GM18508 (cell line): ENCODE results near the gene MTERF2.
"Not testable (repeated sequence)": the region's sequence is repeated elsewhere in the genome, so short reads cannot be mapped to it uniquely, and the experiment has no call there.

Experiments used
- ATAC-seq: cut with Tn5 transposase; IDR thresholded peaks from one replicate; pipeline ENCODE4 v1.9.1; 2021; ENCODE audit warnings: moderate number of reproducible peaks; ENCODE audit not compliant: insufficient read depth, unreplicated experiment

The MTERF2 gene, protein sequence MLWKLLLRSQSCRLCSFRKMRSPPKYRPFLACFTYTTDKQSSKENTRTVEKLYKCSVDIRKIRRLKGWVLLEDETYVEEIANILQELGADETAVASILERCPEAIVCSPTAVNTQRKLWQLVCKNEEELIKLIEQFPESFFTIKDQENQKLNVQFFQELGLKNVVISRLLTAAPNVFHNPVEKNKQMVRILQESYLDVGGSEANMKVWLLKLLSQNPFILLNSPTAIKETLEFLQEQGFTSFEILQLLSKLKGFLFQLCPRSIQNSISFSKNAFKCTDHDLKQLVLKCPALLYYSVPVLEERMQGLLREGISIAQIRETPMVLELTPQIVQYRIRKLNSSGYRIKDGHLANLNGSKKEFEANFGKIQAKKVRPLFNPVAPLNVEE

DNA sequence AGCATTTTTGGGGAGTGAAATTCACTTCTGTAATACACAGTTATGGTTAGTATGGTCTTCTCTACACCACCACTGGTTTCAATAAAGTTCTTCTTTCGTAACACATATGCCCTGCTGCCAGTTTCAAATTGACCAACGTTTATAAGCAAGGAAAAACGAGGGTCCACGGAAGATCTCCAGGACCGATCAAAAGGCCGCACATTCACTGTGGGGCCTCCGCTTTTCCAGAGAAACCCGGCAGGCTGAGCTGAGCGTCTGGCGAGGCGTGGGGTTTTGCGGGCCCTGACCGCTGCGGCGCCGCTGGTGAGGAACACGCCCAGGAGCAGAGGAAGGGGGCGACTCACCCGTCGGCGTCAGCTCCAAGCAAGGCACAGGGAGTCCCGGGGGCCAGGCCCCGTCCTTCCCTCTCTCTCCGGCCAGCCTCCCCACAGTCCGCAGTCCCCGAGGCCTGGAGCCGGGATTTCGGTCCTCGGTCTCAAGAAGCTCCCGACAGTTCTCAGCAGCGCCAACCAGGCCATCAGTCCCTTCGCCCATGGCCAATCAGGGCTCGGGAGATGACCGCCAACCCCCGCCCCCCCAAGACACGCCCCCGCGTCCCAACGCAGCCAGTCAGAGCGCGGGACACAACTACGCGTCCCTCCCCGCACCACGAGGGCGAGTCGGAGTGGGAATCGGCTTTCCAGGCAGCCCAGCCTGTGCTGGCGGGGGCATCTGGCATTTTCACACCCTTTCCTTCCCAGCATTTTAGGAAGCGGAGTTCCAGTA is at the start of gene MTERF2:
TSS of gene MTERF2 (minus strand) at position 522 of the 765 bp plus-strand sequence. CDS start 8,432 bp downstream, outside the sequence.
- peak; percentile 61 for ATAC-seq

GRCh38 chr12:107035733-107036132 is 48.8 kb upstream of the MTERF2 start:
- no peak for ATAC-seq

DNA sequence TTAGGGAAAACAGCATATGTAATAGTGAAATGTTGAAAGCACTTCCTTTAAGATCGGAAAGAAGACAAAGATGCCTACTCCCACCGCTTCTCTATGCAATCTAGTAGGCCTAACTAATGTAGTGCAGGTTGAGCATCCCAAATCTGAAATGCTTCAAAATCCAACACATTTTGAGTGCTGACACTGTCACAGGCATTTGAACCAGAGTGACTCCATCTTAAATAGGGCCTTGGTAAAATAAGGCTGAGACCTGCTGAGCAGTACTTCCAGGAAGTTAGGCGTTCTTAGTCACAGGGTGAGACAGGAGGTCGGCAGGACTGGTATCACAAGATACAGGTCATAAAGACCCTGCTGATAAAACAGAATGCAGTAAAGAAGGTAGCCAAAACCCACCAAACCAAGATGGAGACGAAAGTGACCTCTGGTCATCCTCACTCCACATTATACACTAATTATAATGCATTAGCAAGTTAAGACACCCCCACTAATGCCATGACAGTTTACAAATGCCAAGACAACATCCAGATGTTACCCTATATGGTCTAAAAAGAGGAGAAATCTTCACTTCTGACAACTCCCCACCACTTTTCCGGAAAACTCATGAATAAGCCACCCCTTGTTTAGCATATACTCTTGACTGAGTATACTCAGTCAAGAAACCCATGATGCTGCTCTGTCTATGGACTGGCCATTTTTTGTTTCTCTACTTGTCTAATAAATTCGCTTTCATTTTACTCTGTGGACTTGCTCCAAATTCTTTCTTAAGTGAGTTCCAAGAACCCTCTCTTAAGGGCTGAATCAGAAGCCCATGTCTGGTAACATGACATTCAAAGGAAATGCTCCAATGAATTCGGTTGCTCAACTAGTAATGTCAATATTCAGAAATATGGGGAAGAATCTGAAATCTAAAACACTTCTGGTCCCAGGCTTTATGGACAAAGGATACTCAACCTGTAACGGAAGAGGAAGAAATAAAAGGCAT is 47.1 kb upstream of the MTERF2 start:
- no peak for ATAC-seq

GRCh38 chr12:107032266-107032665 is 45.3 kb upstream of the MTERF2 start:
- ATAC-seq = no peak

DNA sequence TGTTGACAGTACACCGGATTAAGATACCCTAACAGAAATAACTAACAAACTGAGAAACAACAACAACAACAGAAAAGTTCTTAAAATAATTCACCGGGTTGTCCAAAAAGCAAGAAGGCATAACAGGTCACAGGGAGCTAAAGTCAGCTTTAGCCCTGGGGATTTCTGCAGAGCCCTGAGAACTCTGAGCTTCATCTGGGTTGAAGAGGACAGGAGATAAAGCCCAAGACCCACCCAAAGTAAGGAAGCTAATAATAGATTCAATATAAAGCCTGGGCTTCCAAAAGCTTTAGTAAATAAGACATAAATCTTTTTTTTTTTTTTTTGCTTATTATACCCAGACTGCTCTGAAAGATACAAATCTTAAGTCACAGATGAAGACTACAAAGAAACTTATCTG is 44.1 kb upstream of the MTERF2 start:
- no peak for ATAC-seq

DNA sequence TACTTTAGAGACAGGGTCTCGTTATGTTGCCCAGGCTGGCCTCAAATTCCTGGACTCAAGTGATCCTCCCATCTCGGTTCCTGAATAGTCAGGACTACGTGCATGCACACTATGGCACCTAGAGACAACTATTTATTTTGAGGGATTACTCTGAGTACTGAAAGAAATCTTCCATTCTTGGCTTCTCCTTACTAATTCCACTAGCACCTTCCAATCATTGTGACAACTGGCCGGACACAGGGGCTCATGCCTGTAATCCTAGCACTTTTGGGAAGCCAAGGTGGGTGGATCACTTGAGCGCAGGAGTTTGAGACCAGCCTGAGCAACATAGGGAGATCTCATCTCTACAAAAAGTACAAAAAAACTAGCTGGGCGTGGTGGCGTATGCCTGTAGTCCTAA is 42.1 kb upstream of the MTERF2 start:
- ATAC-seq = no peak

DNA sequence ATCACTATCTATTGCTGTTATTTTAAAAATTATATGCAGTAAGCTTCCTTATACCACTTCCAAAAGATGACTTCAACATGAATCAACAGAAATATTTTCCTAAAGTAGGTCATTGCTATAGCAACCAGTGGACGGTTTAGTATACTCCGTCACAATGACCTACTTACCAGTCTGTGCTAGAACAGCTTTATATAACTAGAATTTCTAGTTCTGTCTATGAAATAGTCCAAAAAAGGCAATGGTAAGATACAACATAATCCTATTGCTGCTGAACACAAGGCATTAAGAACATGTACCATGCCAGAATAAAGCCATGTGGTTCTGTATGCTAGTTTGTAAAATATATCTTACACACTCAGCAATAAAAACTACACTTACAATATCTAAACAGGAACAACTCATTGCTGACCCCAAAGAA is 40.7 kb upstream of the MTERF2 start:
- ATAC-seq = no peak

DNA sequence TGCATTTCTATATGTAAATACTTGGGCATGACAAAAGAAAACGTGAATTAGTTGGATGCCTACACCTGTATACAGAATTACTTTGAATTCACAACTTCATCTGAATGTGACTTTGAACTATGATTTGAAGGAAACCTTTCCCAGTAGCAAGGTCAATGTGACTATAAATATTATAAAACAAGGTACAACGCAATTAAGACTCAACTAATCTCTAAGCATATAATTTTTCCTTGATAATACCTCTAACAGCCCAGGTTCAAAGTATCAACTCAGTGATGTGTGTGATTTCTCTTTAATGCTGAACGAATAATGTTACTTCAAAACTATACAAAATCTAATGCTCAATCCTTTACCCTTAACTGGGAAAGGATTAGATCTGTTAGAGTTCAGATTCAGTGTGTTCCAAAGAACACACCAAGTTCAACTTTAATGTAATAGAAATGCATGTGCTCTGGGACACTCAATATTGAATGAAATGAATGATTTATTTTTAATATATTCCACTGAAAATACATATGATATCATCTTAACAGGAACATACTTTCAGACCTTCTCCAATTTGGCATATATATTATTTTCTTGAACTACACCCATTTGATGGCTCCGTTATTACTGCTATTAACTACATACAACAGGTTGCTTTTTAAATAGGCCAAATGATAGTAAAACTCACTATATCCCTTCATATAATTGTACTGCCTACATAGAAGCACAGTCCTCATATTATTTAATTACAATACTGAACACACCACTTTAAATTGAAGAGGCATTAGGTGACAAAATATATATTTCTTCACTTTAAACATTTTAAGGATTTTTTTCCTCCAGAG is 40.1 kb upstream of the MTERF2 start:
- no peak for ATAC-seq

DNA sequence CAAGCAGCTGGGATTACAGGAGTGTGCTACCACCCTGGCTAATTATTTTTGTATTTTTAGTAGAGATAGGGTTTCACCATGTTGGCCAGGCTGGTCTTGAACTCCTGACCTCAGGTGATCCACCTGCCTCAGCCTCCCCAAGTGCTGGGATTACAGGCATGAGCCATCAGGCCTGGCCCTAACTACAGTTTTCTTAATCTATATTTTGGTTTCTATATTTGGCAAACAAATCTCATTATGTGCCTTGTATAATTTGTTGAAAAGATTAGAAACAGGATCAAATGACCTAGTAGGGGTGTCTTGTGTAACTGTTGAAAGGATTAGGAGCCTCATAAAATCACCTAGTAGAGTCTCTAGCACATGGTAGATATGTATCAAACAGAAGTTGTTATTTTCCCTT is 39.4 kb upstream of the MTERF2 start:
- not testable (repeated sequence) for ATAC-seq

GRCh38 chr12:107025671-107026070 is 38.7 kb upstream of the MTERF2 start:
- no peak for ATAC-seq

DNA sequence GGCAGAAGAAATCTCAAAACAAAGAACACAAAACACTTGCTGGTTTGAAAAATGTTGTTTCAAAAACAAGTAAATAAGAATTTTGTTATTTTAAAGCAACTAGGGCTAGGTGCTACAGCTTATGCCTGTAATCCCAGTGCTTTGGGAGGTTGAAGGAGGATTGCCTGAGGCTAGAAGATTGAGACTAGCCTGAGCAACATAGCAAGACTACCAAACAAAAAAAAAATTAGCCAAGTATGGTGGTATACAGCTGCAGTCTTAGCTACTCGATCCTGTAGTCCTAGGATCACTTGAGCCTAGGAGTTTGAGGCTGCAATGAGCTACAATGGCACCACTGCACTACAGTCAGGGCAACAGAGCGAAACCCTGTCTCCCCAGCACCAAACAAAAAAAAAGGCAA is 32.6 kb upstream of the MTERF2 start:
- ATAC-seq = no peak

GRCh38 chr12:107017042-107017441 is 30.1 kb upstream of the MTERF2 start:
- ATAC-seq = no peak

GRCh38 chr12:107014055-107014454 is 27.1 kb upstream of the MTERF2 start:
- ATAC-seq = no peak

DNA sequence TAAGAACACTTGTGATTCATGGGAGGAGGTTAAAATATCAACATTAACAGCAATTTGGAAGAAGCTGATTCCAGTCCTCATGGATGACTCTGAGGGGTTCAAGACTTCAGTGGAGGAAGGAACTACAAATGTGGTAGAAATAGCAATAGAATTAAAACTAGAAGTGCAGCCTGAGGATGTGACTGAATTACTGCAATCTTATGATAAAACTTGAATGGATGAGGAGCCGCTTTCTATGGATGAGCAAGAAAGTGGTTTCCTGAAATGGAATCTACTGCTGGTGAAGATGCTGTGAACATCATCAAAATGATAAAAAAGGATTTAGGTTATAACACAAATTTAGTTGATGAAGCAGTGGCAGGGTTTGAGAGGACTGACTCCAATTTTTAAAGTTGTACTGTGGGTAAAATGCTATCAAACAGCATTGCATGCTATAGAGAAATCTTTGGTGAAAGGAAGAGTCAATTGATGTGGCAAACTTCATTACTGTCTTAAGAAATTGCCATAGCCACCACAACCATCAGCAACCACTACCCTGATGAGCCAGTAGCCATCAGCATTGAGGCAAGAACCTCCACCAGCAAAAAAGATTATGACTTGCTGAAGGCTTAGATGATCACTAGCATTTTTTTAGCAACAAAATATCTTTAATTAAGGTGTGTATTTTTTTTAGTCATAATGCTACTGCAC is 25.9 kb upstream of the MTERF2 start:
- ATAC-seq = no peak

DNA sequence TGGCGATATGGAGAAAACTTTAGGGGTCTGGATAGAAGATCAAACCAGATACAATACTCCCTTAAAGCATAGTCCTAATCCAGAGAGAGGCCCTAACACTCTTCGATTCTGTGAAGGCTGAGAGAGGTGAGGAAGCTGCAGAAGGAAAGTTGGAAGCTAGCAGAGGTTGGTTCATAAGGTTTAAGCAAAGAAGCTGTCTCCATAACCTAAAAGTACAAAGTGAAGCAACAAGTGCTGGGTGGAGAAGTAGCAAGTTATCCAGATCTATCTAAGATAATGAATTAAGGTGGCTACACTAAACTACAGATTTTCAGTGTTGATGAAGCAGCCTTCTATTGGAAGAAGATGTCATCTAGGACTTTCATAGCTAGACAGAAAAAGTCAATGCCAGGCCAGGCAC is 24.6 kb upstream of the MTERF2 start:
- ATAC-seq = no peak

GRCh38 chr12:107007411-107007810 is 20.5 kb upstream of the MTERF2 start:
- no peak for ATAC-seq

GRCh38 chr12:107002665-107003064 is 15.7 kb upstream of the MTERF2 start:
- ATAC-seq = not testable (repeated sequence)

DNA sequence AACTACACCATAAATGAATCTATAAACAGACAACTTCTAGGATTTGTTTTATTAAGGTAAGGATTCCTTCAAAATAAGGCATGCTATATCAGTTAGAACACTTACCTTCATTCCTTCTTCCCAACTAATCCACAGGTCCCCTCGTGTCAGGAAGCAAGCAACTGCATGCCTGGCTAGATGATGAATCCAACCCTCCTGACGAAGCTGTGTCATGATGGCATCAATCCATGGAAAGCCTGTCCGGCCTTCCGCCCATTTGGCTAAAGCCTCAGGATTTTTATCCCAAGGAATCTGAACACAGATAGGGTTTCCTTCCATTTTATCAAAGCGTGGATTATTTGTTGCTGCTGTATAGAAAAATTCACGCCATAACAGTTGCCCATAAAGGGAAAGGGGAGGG is 12.5 kb upstream of the MTERF2 start:
- ATAC-seq = no peak

GRCh38 chr12:106997916-106998315 is 11.0 kb upstream of the MTERF2 start:
- ATAC-seq = no peak
